OCI-LY3 (cell line): ENCODE measurements around the gene ARID1B.

Experiments
- EZH2phosphoT487 ChIP-seq: fragments of 200-600 bp; shearing (Covaris generic); IDR thresholded peaks from 2 replicates; pipeline ENCODE4 v1.6.1; 2018; ENCODE audit warnings: antibody characterized with exemption, mixed run types, low read depth
- TF ChIP-seq, protein P1 (sequence below): fragments of 200-600, 300-600 bp; sonication (generic); IDR thresholded peaks from 2 replicates; pipeline ENCODE4 v1.5.1; 2014; ENCODE audit warnings: antibody characterized with exemption, low read length, low read depth

DNA sequence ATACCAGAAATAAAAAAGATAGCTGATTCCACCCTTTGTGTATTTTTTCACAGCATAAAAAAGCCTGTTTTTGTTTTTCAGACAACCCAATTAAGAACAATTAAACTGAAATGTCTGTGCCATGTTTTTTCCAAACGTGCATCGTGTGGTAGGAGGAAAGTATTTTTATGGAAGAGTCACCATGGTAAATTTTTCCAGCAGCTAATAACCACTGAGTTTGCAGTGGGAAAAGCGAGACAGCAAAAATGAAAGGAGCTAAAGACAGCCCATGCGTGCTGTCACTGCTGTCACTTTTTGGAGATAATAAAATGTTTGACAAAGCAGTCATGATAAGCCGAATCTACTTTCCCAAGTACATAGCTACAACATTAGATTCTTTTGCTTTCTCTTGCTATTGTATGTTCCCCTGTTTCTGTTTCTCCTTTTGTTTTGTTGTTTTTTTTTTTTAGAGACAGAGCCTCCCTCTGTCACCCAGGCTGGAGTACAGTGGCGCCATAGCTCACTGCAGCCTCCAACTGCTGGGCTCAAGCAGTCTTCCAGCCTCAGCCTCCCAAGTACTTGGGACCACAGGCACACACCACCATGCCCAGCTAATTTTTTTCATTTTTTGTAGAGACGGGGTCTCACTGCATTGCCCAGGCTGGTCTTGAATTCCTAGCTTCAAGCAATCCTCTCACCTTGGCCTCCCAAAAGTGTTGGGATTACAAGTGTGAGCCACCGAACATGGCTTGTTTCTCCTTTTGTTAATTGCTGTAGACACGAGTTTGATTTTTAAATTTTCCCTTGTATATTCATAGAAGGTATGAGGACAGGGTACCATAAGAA, 284.8 kb downstream of the ARID1B start:
- TF ChIP-seq, protein P1, sequence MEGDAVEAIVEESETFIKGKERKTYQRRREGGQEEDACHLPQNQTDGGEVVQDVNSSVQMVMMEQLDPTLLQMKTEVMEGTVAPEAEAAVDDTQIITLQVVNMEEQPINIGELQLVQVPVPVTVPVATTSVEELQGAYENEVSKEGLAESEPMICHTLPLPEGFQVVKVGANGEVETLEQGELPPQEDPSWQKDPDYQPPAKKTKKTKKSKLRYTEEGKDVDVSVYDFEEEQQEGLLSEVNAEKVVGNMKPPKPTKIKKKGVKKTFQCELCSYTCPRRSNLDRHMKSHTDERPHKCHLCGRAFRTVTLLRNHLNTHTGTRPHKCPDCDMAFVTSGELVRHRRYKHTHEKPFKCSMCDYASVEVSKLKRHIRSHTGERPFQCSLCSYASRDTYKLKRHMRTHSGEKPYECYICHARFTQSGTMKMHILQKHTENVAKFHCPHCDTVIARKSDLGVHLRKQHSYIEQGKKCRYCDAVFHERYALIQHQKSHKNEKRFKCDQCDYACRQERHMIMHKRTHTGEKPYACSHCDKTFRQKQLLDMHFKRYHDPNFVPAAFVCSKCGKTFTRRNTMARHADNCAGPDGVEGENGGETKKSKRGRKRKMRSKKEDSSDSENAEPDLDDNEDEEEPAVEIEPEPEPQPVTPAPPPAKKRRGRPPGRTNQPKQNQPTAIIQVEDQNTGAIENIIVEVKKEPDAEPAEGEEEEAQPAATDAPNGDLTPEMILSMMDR = no peak
- no peak for TF ChIP-seq EZH2phosphoT487
